IMR-90 (cell line): ENCODE measurements around the gene TMTC2. TPM values are rescaled to one million over a fixed set of nuclear protein-coding genes. Genes with fewer than 3 reads are reported as not detected.

Experiments used
- ATAC-seq: fragments of 200-7000 bp; cut with Tn5 transposase; 2 replicates; pipeline ENCODE4 v1.9.1; 2020; ENCODE audit warnings: low read depth, mild to moderate bottlenecking, moderate library complexity
- BruUV-seq: library from RNA; stranded (reverse); fragments of 400-500 nt; replicated peaks from 2 replicates; lab custom pipeline; 2021; lab: Mats Ljungman, UMichigan
- CTCF ChIA-PET: fragments of 300-600 bp; formaldehyde crosslinking; extraction: SDS; loops from one replicate; lab custom pipeline; 2021; ENCODE audit warnings: antibody characterized with exemption; lab: Yijun Ruan, JAX
- POLR2A ChIA-PET: fragments of 300-600 bp; sonication (Branson Sonifier 250); formaldehyde crosslinking; loops from one replicate; lab custom pipeline; 2022; ENCODE audit warnings: antibody characterized with exemption; ENCODE audit not compliant: unreplicated experiment; lab: Charles Lee
- DNase-seq: peaks from one replicate; pipeline ENCODE4 v3.0.0; 2013
- H2AFZ ChIP-seq: replicated peaks from 2 replicates; pipeline ENCODE3; 2013; ENCODE audit warnings: low read length, mild to moderate bottlenecking; ENCODE audit not compliant: poor library complexity
- H2AK5ac ChIP-seq: 2 replicates; pipeline ENCODE4 v1.6.1; 2013; ENCODE audit warnings: low read depth, low read length, inconsistent platforms
- H2AK9ac ChIP-seq: replicated peaks from 2 replicates; pipeline ENCODE3; 2013; ENCODE audit warnings: mild to moderate bottlenecking, low read depth, low read length, moderate library complexity; ENCODE audit not compliant: poor library complexity
- H2BK120ac ChIP-seq: 2 replicates; pipeline ENCODE4 v1.6.1; 2013; ENCODE audit warnings: low read depth, low read length, inconsistent platforms
- H2BK15ac ChIP-seq: 3 replicates; pipeline ENCODE4 v1.6.1; 2013; ENCODE audit warnings: low read depth, low read length, inconsistent platforms
- H2BK20ac ChIP-seq: 2 replicates; pipeline ENCODE4 v1.6.1; 2013; ENCODE audit warnings: low read depth, mild to moderate bottlenecking, inconsistent platforms, low read length, moderate library complexity
- H2BK5ac ChIP-seq: 2 replicates; pipeline ENCODE4 v1.6.1; 2013; ENCODE audit warnings: mild to moderate bottlenecking, low read depth, low read length, inconsistent platforms; ENCODE audit not compliant: poor library complexity, severe bottlenecking
- H3K14ac ChIP-seq: replicated peaks from 2 replicates; pipeline ENCODE4 v1.6.1; 2013; ENCODE audit warnings: low read depth, low read length, inconsistent platforms
- H3K18ac ChIP-seq: 2 replicates; pipeline ENCODE4 v1.6.1; 2013; ENCODE audit warnings: low read depth, low read length, control low read depth
- H3K23ac ChIP-seq: 2 replicates; pipeline ENCODE4 v1.6.1; 2013; ENCODE audit warnings: low read depth, low read length, inconsistent platforms
- H3K27ac ChIP-seq: 2 replicates; pipeline ENCODE4 v1.5.1; 2013; ENCODE audit warnings: mild to moderate bottlenecking, control low read depth, low read length; ENCODE audit not compliant: insufficient read depth
- H3K27me3 ChIP-seq: 2 replicates; pipeline ENCODE4 v1.6.1; 2013; ENCODE audit warnings: low read length; ENCODE audit not compliant: control insufficient read depth, insufficient read depth
- H3K36me3 ChIP-seq: 2 replicates; pipeline ENCODE4 v1.6.1; 2013; ENCODE audit warnings: low read length, mixed read lengths; ENCODE audit not compliant: control insufficient read depth, insufficient read depth
- H3K4ac ChIP-seq: 2 replicates; pipeline ENCODE4 v1.6.1; 2013; ENCODE audit warnings: low read depth, low read length, inconsistent platforms
- H3K4me1 ChIP-seq: 2 replicates; pipeline ENCODE4 v1.6.1; 2013; ENCODE audit warnings: low read length, mixed read lengths; ENCODE audit not compliant: control insufficient read depth, insufficient read depth
- H3K4me2 ChIP-seq: 2 replicates; pipeline ENCODE4 v1.6.1; 2013; ENCODE audit warnings: low read depth, mild to moderate bottlenecking, control low read depth, low read length, moderate library complexity
- H3K4me3 ChIP-seq: 2 replicates; pipeline ENCODE4 v1.5.1; 2013; ENCODE audit warnings: low read depth, mild to moderate bottlenecking, control low read depth, low read length, moderate library complexity; ENCODE audit not compliant: insufficient read depth
- H3K56ac ChIP-seq: 2 replicates; pipeline ENCODE4 v1.6.1; 2013; ENCODE audit warnings: low read length, inconsistent platforms; ENCODE audit not compliant: insufficient read depth; ENCODE audit errors: extremely low read depth
- H3K79me1 ChIP-seq, 2 experiments: 2 replicates each; pipeline ENCODE4 v1.6.1; 2013; ENCODE audit warnings: low read length in 2 of 2, inconsistent platforms in 1 of 2, low read depth in 1 of 2
- H3K9ac ChIP-seq: 2 replicates; pipeline ENCODE4 v1.6.1; 2013; ENCODE audit warnings: low read depth, low read length, control low read depth
- H3K9me1 ChIP-seq: 2 replicates; pipeline ENCODE4 v1.6.1; 2013; ENCODE audit warnings: low read length, inconsistent platforms; ENCODE audit not compliant: insufficient read depth
- H3K9me3 ChIP-seq: 2 replicates; pipeline ENCODE4 v1.6.1; 2013; ENCODE audit warnings: low read length; ENCODE audit not compliant: control insufficient read depth, insufficient read depth
- H4K20me1 ChIP-seq: 2 replicates; pipeline ENCODE4 v1.6.1; 2013; ENCODE audit warnings: low read length, inconsistent platforms; ENCODE audit not compliant: insufficient read depth
- H4K5ac ChIP-seq: 2 replicates; pipeline ENCODE4 v1.6.1; 2013; ENCODE audit warnings: mild to moderate bottlenecking, low read depth, low read length, control low read depth
- H4K8ac ChIP-seq, 2 experiments: 2 replicates each; pipeline ENCODE4 v1.6.1; 2013; ENCODE audit warnings: low read depth in 2 of 2, low read length in 2 of 2, control low read depth in 1 of 2, inconsistent platforms in 1 of 2
- H4K91ac ChIP-seq: 2 replicates; pipeline ENCODE4 v1.6.1; 2013; ENCODE audit warnings: low read depth, low read length, inconsistent platforms; ENCODE audit not compliant: insufficient read depth
- BHLHE40 ChIP-seq: fragments of 150-350 bp; IDR thresholded peaks from 2 replicates; pipeline ENCODE4 v1.6.1; 2016; ENCODE audit warnings: mild to moderate bottlenecking, low read depth, low read length
- CEBPB ChIP-seq: IDR thresholded peaks from 2 replicates; pipeline ENCODE4 v1.6.1; 2012; ENCODE audit warnings: low read depth, low read length, improper control_type of control experiment
- CHD1 ChIP-seq: IDR thresholded peaks from 2 replicates; pipeline ENCODE4 v1.6.1; 2012; ENCODE audit warnings: low read depth, low read length, improper control_type of control experiment
- CTCF ChIP-seq: conservative IDR thresholded peaks from 2 replicates; pipeline ENCODE4 v1.5.1; 2012; ENCODE audit warnings: mild to moderate bottlenecking, low read depth, low read length, improper control_type of control experiment
- ELK1 ChIP-seq: fragments of 150-350 bp; IDR thresholded peaks from 2 replicates; pipeline ENCODE4 v1.6.1; 2016; ENCODE audit warnings: low read depth, mild to moderate bottlenecking, low read length, moderate library complexity, borderline replicate concordance
- FOS ChIP-seq: fragments of 150-350 bp; IDR thresholded peaks from 2 replicates; pipeline ENCODE4 v1.6.1; 2016; ENCODE audit warnings: low read depth, low read length
- MAFK ChIP-seq: IDR thresholded peaks from 2 replicates; pipeline ENCODE4 v1.6.1; 2012; ENCODE audit warnings: low read depth, low read length, improper control_type of control experiment
- MAZ ChIP-seq: IDR thresholded peaks from 2 replicates; pipeline ENCODE4 v1.6.1; 2012; ENCODE audit warnings: low read depth, mild to moderate bottlenecking, low read length, improper control_type of control experiment, moderate library complexity, borderline replicate concordance
- MXI1 ChIP-seq: IDR thresholded peaks from 2 replicates; pipeline ENCODE4 v1.6.1; 2012; ENCODE audit warnings: low read depth, mild to moderate bottlenecking, low read length, moderate library complexity, borderline replicate concordance
- NFE2L2 ChIP-seq: fragments of 150-350 bp; IDR thresholded peaks from 2 replicates; pipeline ENCODE4 v1.6.1; 2016; ENCODE audit warnings: low read depth, mild to moderate bottlenecking, low read length
- POLR2A ChIP-seq: IDR thresholded peaks from 2 replicates; pipeline ENCODE4 v1.6.1; 2012; ENCODE audit warnings: mild to moderate bottlenecking, low read depth, low read length
- RAD21 ChIP-seq: IDR thresholded peaks from 2 replicates; pipeline ENCODE4 v1.6.1; 2012; ENCODE audit warnings: low read length, improper control_type of control experiment
- RCOR1 ChIP-seq: IDR thresholded peaks from 2 replicates; pipeline ENCODE4 v1.6.1; 2012; ENCODE audit warnings: mild to moderate bottlenecking, low read length, improper control_type of control experiment; ENCODE audit not compliant: insufficient replicate concordance
- RFX5 ChIP-seq: IDR thresholded peaks from 2 replicates; pipeline ENCODE4 v1.8.0; 2012; ENCODE audit warnings: low read depth, mild to moderate bottlenecking, low read length, moderate library complexity
- SMC3 ChIP-seq: fragments of 150-350 bp; IDR thresholded peaks from 2 replicates; pipeline ENCODE4 v1.6.1; 2016; ENCODE audit warnings: low read depth, mild to moderate bottlenecking, antibody characterized with exemption, low read length, moderate library complexity
- USF2 ChIP-seq: fragments of 150-350 bp; IDR thresholded peaks from 2 replicates; pipeline ENCODE4 v1.6.1; 2017; ENCODE audit warnings: mild to moderate bottlenecking, antibody characterized with exemption, low read length, low read depth
- WGBS, 2 experiments: methylation state at CpG; one replicate each; pipeline versions ENCODE4 v1.1.5 to v1.1.7; 2013; ENCODE audit warnings: missing lambda C conversion rate in 2 of 2; ENCODE audit not compliant: insufficient read length in 1 of 2; ENCODE audit errors: extremely low coverage in 2 of 2; 5-methylcytosine and 5-hydroxymethylcytosine counted together
- dilution Hi-C: fragments of 300-500 bp; cut with HindIII; formaldehyde crosslinking; loops from one replicate; pipeline ENCODE4 v1.14.3; 2018; ENCODE audit warnings: low sequenced_read_pairs; ENCODE audit not compliant: unreplicated experiment
- in situ Hi-C: fragments of 300-500 bp; cut with MboI; formaldehyde crosslinking; loops from 3 replicates; pipeline ENCODE4 v1.14.3; 2019; ENCODE audit warnings: low sequenced_read_pairs, inconsistent platforms, mixed read lengths
- intact Hi-C: fragments of 100-400 bp; cut with micrococcal nuclease; formaldehyde crosslinking; loops from 2 replicates; pipeline ENCODE4 v1.10.0; 2022
- polyA plus RNA-seq, 3 experiments: library from polyadenylated mRNA; depleted of rRNA; stranded (reverse); fragments of >200 nt; gene quantifications; 2 replicates each; pipeline ENCODE4 v1.2.3, GENCODE V29; 2012; ENCODE audit warnings: low replicate concordance in 1 of 3
- total RNA-seq: library from RNA; depleted of rRNA; stranded (reverse); fragments of >200 nt; gene quantifications from 2 replicates; pipeline ENCODE4 v1.2.3, GENCODE V29; 2012

The TMTC2 gene
- total and polyA plus RNA-seq, 2 of the 4 experiments (the other 2 are of a cell fraction) = 0.56 to 1.4 TPM

GRCh38 chr12:82672811-82673495, 13.8 kb upstream of the TMTC2 start:
- H4K91ac ChIP-seq = no peak overlapping the region
- H3K4me1 ChIP-seq = no peaks in the 10 kb centered on the region
- no peaks in the 10 kb centered on the region for H4K20me1 ChIP-seq
- H3K14ac ChIP-seq = no peak overlapping the region
- no peak overlapping the region for H3K18ac ChIP-seq
- no peak for TF ChIP-seq RAD21
- no peak for TF ChIP-seq NFE2L2
- TF ChIP-seq RCOR1 = no peak
- TF ChIP-seq RFX5 = no peak
- no peak for TF ChIP-seq USF2
- no peak for TF ChIP-seq CHD1
- no peak for TF ChIP-seq SMC3
- no peak for TF ChIP-seq POLR2A
- no peak for TF ChIP-seq BHLHE40
- TF ChIP-seq CTCF = no peak
- TF ChIP-seq CEBPB = no peak
- TF ChIP-seq MAZ = no peak
- no peak for TF ChIP-seq MXI1
- TF ChIP-seq FOS = no peak
- no peak for TF ChIP-seq MAFK
- TF ChIP-seq ELK1 = no peak
- no peak overlapping the region for H2BK15ac ChIP-seq
- POLR2A ChIA-PET = no interaction called here
- no peaks in the 10 kb centered on the region for H3K36me3 ChIP-seq
- no peak overlapping the region for H3K27ac ChIP-seq
- no peak overlapping the region for H2BK5ac ChIP-seq
- no peak for ATAC-seq
- no peak for DNase-seq
- no peak overlapping the region for H2AK5ac ChIP-seq
- WGBS, 2 experiments = 13% methylated on average over 2 of the region's 4 CpGs; no CpG with 5 or more reads in 1 of the 2 experiments
- H4K8ac ChIP-seq = no peak overlapping the region
- H3K9me3 ChIP-seq = no peaks in the 10 kb centered on the region
- no peaks in the 10 kb centered on the region for H3K79me1 ChIP-seq
- no peak overlapping the region for H2BK120ac ChIP-seq
- H3K4ac ChIP-seq = no peak overlapping the region
- no peak overlapping the region for H4K5ac ChIP-seq
- no peak overlapping the region for H3K56ac ChIP-seq
- BruUV-seq = no TSS peak
- no peak overlapping the region for H2AFZ ChIP-seq
- H2BK20ac ChIP-seq = no peak overlapping the region
- intact Hi-C loops (no loop called here), dilution Hi-C loops (no loop called here), in situ Hi-C loops (no loop called here)
- no peak overlapping the region for H3K4me2 ChIP-seq
- H3K27me3 ChIP-seq = no peaks in the 10 kb centered on the region
- no peak overlapping the region for H2AK9ac ChIP-seq
- H3K4me3 ChIP-seq = no peak overlapping the region
- no peaks in the 10 kb centered on the region for H3K9me1 ChIP-seq
- no peak overlapping the region for H3K23ac ChIP-seq
- CTCF ChIA-PET = interaction anchor here (0.9 to 2.7 kb wide), 2 partner anchors 13 kb away, joined by 3 to 12 read pairs; partner anchors contain the start of gene TMTC2
- H3K9ac ChIP-seq = no peak overlapping the region
